K562 (cell line): Measurements from ENCODE around the gene NTM. TPM values are rescaled to one million over a fixed set of nuclear protein-coding genes. Genes with fewer than 3 reads are reported as not detected.

ENCODE experiments used
- ATAC-seq: fragments of 200-7000 bp; cut with Tn5 transposase; 3 replicates; pipeline ENCODE4 v1.9.1; 2020; ENCODE audit warnings: moderate library complexity
- BruUV-seq: library from RNA; stranded (reverse); fragments of 400-500 nt; replicated peaks from 2 replicates; lab custom pipeline; 2021; lab: Mats Ljungman, UMichigan
- CTCF ChIA-PET: fragments of 300-600 bp; formaldehyde crosslinking; extraction: SDS; loops from one replicate; lab custom pipeline; 2021; ENCODE audit warnings: low intra/inter-chr PET ratio; lab: Yijun Ruan, JAX
- POLR2A ChIA-PET: fragments of 300-600, 350-650 bp; sonication (Branson Sonifier 250); formaldehyde crosslinking; extraction: SDS; loops from one replicate; lab custom pipeline; 2021; ENCODE audit warnings: antibody characterized with exemption, inconsistent platforms; lab: Yijun Ruan, JAX
- DNase-seq, 4 experiments: peaks; one replicate each; pipeline versions ENCODE4 v3.0.0 to v3.0.0-alpha.2; 2011 to 2018; ENCODE audit warnings: low spot score in 3 of 4, mixed read lengths in 3 of 4; ENCODE audit errors: extremely low read depth in 1 of 4
- FAIRE-seq: peaks from 2 replicates; lab custom pipeline; 2011; peaks lifted over from hg19 to GRCh38; lab: Jason Lieb, UNC
- H2AFZ ChIP-seq: 2 replicates; pipeline ENCODE4 v1.6.0; 2011; ENCODE audit warnings: low read depth, low read length, control low read depth, inconsistent platforms
- H3K27ac ChIP-seq: fragments of 200-600 bp; 3 replicates; pipeline ENCODE4 v1.8.0; 2011; ENCODE audit warnings: low read depth, mild to moderate bottlenecking, control low read depth, inconsistent platforms, low read length, moderate library complexity, mixed read lengths; ENCODE audit errors: extremely low read depth
- H3K27me3 ChIP-seq, 2 experiments: fragments of 300-600 bp in 1 of 2; 2 replicates in 1 of 2; 3 replicates in 1 of 2; pipeline versions ENCODE4 v1.6.0 to v1.8.0; 2011; ENCODE audit warnings: inconsistent platforms in 2 of 2, low read length in 2 of 2, mild to moderate bottlenecking in 1 of 2, mixed read lengths in 1 of 2, moderate library complexity in 1 of 2; ENCODE audit not compliant: control insufficient read depth in 2 of 2, insufficient read depth in 2 of 2
- H3K36me3 ChIP-seq: fragments of 300-600 bp; 3 replicates; pipeline ENCODE4 v1.8.0; 2011; ENCODE audit warnings: mild to moderate bottlenecking, low read length, inconsistent platforms; ENCODE audit not compliant: control insufficient read depth, insufficient read depth
- H3K4me1 ChIP-seq, 2 experiments: fragments of 200-600 bp in 1 of 2; replicated peaks in 1 of 2; 2 replicates in 1 of 2; 3 replicates in 1 of 2; pipeline versions ENCODE4 v1.5.1 to v1.8.0; 2011; ENCODE audit warnings: inconsistent platforms in 2 of 2, low read length in 2 of 2, mild to moderate bottlenecking in 1 of 2, mixed read lengths in 1 of 2, moderate library complexity in 1 of 2; ENCODE audit not compliant: control insufficient read depth in 2 of 2, insufficient read depth in 2 of 2
- H3K4me2 ChIP-seq: 2 replicates; pipeline ENCODE4 v1.6.1; 2011; ENCODE audit warnings: low read length, control low read depth, inconsistent platforms, mixed read lengths; ENCODE audit not compliant: insufficient read depth
- H3K4me3 ChIP-seq: fragments of 200-600 bp; sonication (generic), shearing (Covaris generic); 2 replicates; pipeline ENCODE4 v1.5.1; 2016; ENCODE audit warnings: control low read depth, inconsistent platforms
- H3K79me2 ChIP-seq: fragments of 200-600 bp; 3 replicates; pipeline ENCODE4 v1.8.0; 2011; ENCODE audit warnings: low read length, inconsistent platforms; ENCODE audit not compliant: control insufficient read depth, insufficient read depth
- H3K9ac ChIP-seq, 2 experiments: 2 replicates each; pipeline versions ENCODE4 v1.6.0 to v1.6.1; 2011; ENCODE audit warnings: low read depth in 2 of 2, low read length in 2 of 2, control low read depth in 1 of 2, inconsistent platforms in 1 of 2, mild to moderate bottlenecking in 1 of 2, mixed read lengths in 1 of 2; ENCODE audit not compliant: insufficient read depth in 1 of 2
- H3K9me1 ChIP-seq: one replicate; pipeline ENCODE4 v1.6.0; 2011; ENCODE audit warnings: inconsistent platforms, mild to moderate bottlenecking, low read length, moderate library complexity; ENCODE audit not compliant: control insufficient read depth, insufficient read depth
- H3K9me3 ChIP-seq: replicated peaks from 2 replicates; pipeline ENCODE4 v1.5.1; 2011; ENCODE audit warnings: low read depth, low read length, inconsistent platforms; ENCODE audit not compliant: control insufficient read depth, insufficient read depth
- H4K20me1 ChIP-seq: replicated peaks from 2 replicates; pipeline ENCODE4 v1.6.1; 2011; ENCODE audit warnings: low read length, inconsistent platforms, mixed read lengths; ENCODE audit not compliant: control insufficient read depth, insufficient read depth
- KLF1 ChIP-seq: fragments of 450-650 bp; IDR thresholded peaks from 2 replicates; pipeline ENCODE4 v1.6.1; 2016; ENCODE audit warnings: missing genetic modification characterization, missing compliant biosample characterization
- PATZ1 ChIP-seq: fragments of 250-450 bp; sonication (Bioruptor Pico); IDR thresholded peaks from 2 replicates; pipeline ENCODE4 v1.5.0; 2020; ENCODE audit warnings: mild to moderate bottlenecking, borderline replicate concordance
- ZNF592 ChIP-seq: fragments of 450-650 bp; IDR thresholded peaks from 2 replicates; pipeline ENCODE4 v1.6.1; 2017; ENCODE audit warnings: antibody characterized with exemption, mild to moderate bottlenecking
- WGBS: fragments of 100-300 bp; shearing (Covaris generic); methylation state at CpG from one replicate; pipeline ENCODE4 v1.1.6; 2016; ENCODE audit warnings: low coverage, mixed read lengths; ENCODE audit not compliant: insufficient coverage; ENCODE audit errors: missing lambda C conversion rate; 5-methylcytosine and 5-hydroxymethylcytosine counted together
- in situ Hi-C: fragments of 300-500 bp; cut with MboI; formaldehyde crosslinking; loops from 4 replicates; pipeline ENCODE4 v1.15.0; 2018; ENCODE audit warnings: inconsistent platforms, mixed read lengths
- intact Hi-C: fragments of 100-400 bp; cut with micrococcal nuclease; formaldehyde crosslinking; loops from 2 replicates; pipeline ENCODE4 v1.14.2; 2022
- polyA plus RNA-seq, 8 experiments: library from polyadenylated mRNA; depleted of rRNA in 4 of 8; stranded (reverse) in 5 of 8; unstranded in 3 of 8; fragments of >200 nt; fragmentation: Nextera tagmentation in 2 of 8; fragmentation: Illumina TruSeq in 1 of 8; extraction: Ambion mirVana in 2 of 8; extraction: Trizol in 1 of 8; gene quantifications; 2 replicates each; pipeline versions ENCODE4 v1.2.1 to v1.2.3, GENCODE V29; 2011 to 2014; ENCODE audit warnings: inconsistent platforms in 1 of 8, missing spikeins in 1 of 8
- total RNA-seq, 7 experiments: library from RNA; depleted of rRNA in 6 of 7; stranded (reverse); fragments of >200 nt in 6 of 7; fragmentation: Illumina TruSeq in 2 of 7; extraction: Trizol in 2 of 7; gene quantifications; 2 replicates each; pipeline versions ENCODE4 v1.2.1 to v1.2.3, GENCODE V29; 2011 to 2021; ENCODE audit warnings: low replicate concordance in 1 of 7

The NTM gene
- total and polyA plus RNA-seq, 9 of the 15 experiments (the other 6 are each of a cell fraction or from before 2014, with no cell fraction given) = not detected

GRCh38 chr11:131823772-131824171 lies 453.4 kb downstream of the NTM start:
- no peak overlapping the region for H3K27ac ChIP-seq
- CTCF ChIA-PET = no interaction called here
- no peaks in the 10 kb centered on the region for H4K20me1 ChIP-seq
- TF ChIP-seq ZNF592 = no peak
- no peak for TF ChIP-seq PATZ1 (CRISPR knock-in tag)
- TF ChIP-seq KLF1 (tag) = no peak
- in situ Hi-C loops (no loop called here), intact Hi-C loops (no loop called here)
- no peak overlapping the region for H3K4me3 ChIP-seq
- FAIRE-seq (no peak), DNase-seq (no peak), ATAC-seq (no peak)
- BruUV-seq = no TSS peak
- POLR2A ChIA-PET = no interaction called here
- H3K9ac ChIP-seq = no peak overlapping the region
- no peak overlapping the region for H3K4me2 ChIP-seq
- WGBS = 3% methylated on average over 2 of the region's 2 CpGs
- H3K9me1 ChIP-seq = no peaks in the 10 kb centered on the region
- H2AFZ ChIP-seq = no peak overlapping the region
- no peaks in the 10 kb centered on the region for H3K79me2 ChIP-seq
- no peaks in the 10 kb centered on the region for H3K4me1 ChIP-seq
- H3K9me3 ChIP-seq = no peaks in the 10 kb centered on the region
- H3K27me3 ChIP-seq = no peaks in the 10 kb centered on the region
- no peaks in the 10 kb centered on the region for H3K36me3 ChIP-seq
